HG03558 (cell line): ENCODE results near the gene HSD17B2.
"Not testable (repeated sequence)": the region's sequence is repeated elsewhere in the genome, so short reads cannot be mapped to it uniquely, and the experiment has no call there.

Source experiments
- ATAC-seq: cut with Tn5 transposase; IDR thresholded peaks from one replicate; pipeline ENCODE4 v1.9.1; 2021; ENCODE audit warnings: moderate number of reproducible peaks; ENCODE audit not compliant: unreplicated experiment; ENCODE audit errors: extremely low read depth

Gene HSD17B2

DNA sequence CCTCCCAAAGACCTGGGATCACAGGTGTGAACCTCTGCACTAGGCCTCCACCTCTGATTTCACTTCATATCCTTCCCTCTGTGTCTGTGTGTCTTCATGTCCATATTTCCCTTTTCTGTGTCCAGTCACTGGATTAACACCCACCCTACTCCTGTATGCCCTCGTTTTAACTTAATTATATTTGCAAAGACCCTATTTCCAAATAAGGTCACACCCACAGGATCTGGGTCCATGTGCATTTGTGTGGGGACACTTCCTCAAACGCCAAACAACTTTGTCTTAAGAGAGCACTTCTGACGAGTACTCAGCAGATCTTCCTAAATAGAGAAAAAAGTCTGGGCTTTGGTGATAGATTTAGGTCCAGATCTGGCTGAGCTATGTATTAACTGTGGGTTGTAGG is 78.7 kb downstream of the HSD17B2 start:
- ATAC-seq = no peak

DNA sequence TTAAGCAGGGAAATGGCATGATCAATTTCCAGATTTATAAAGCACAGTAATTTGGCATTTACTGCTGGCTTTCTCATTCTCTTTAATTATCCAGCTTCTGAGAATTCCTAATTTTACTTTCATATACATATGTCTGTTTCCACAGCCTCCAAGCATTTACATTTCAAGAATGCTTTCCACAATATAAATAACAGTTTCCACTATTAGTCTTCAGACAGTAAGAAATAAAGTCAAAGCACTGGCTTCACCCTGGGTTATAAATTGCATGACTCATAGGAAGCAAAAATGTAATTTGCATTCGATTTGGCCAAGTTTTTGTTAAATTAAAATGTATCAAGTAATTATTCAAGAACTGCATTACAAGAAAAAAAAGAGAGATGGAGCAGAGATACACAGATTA is 81.5 kb downstream of the HSD17B2 start:
- no peak for ATAC-seq

DNA sequence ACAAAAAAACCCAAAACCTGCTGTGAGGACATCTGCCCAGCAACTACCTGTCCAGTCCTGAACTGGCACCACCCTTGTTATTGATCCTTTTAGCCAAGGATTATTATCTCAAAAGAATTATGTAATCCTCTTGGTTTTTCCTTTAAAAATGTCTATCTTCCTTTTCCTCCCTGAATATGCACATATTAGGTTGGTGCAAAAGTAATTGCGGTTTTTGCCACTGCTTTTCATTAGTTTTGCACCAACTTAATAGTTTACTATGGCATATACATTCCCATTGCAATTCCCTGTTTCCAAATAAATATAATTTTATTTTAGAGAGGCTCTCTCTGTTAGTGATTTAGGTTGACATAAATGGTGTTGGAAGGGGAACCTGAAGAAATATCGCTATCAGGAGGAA is 83.7 kb downstream of the HSD17B2 start:
- no peak for ATAC-seq

DNA sequence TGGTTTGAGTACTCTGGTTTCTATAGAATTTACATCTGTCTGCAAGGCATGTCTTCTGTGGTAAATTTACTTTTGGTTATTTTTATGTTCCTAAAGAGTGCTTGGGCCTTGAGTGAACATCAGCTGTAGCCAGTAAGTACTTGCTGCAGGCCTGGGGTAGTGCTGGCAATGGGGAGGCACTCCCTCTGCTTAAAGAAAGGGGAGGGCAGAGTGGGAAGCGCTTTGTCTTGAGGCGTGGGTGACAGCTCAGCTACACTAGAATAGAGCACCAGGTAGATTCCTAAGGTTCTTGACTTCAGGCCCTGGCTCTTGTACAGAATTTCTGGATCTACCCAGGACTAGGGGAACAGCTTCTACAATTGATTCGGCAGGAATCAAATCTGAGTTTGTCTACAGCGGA is 84.4 kb downstream of the HSD17B2 start:
- no peak for ATAC-seq

DNA sequence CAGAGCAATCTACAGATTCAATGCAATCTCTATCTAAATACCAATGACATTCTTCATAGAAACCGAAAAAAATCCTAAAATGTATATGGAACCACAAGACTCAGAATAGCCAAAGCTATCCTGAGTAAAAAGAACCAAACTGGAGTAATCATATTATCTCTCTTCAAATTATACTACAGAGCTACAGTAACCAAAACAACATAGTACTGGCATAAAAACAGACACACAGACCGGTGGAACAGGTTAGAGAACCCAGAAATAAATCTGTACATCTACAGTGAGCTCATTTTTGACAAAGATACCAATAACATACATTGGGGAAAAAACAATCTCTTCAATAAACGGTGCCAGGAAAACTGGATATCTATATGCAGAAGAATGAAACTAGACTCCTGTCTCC is 89.6 kb downstream of the HSD17B2 start:
- no peak for ATAC-seq

DNA sequence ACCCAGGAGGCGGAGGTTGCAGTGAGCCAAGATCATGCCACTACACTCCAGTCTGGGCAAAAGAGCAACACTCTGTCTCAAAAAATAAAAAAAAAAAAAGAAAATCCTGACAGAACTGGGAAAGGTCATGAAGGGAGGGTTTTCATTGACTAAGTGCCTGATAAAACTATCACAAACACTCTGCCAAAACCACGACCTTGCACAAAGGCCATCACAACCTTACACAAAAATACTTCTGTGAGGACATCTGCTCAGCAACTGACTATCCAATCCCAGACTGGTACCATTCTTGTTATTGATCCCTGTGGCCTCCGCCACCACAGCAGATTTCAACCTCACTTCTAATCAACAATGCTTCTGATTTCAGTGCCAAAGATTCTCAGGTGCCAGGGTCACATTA is 94.8 kb downstream of the HSD17B2 start:
- no peak for ATAC-seq

DNA sequence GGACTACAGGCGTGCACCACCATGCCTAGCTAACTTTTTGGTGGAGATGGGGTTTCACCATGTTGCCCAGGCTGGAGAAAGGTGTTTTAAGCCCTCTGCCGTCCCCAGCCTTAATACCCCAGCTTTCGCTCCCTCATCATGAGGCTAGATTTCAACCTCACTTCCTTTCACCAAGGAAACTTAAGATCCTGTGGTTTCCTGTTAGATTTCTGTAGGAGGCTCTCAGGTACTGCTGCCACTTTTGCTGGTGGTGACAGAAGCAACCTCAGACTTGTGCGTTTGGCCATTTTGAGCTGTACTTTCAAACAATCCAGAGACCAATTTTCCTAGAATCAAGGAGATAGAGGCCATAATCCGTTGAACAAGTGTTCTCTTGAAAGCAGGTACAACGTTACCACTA is 98.7 kb downstream of the HSD17B2 start:
- ATAC-seq = no peak

DNA sequence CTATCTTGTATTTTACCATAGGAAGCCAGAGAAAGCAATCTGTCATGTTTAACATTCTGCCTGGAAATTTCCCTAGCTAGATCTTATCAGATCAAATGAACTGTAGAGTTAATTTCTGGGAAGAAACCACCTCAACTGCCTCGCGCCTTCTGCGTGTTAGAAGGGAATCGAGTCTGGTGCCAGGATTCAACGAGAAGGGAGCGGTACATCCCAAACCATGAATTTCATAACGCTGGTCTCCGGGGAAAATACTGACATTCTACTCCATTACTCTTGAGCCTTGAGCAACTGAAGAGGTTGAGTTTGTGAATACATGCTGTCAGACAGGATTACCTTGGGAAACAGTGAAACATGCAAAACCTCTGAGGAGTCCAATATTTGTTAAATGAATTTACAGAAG is 99.8 kb downstream of the HSD17B2 start:
- ATAC-seq = no peak

DNA sequence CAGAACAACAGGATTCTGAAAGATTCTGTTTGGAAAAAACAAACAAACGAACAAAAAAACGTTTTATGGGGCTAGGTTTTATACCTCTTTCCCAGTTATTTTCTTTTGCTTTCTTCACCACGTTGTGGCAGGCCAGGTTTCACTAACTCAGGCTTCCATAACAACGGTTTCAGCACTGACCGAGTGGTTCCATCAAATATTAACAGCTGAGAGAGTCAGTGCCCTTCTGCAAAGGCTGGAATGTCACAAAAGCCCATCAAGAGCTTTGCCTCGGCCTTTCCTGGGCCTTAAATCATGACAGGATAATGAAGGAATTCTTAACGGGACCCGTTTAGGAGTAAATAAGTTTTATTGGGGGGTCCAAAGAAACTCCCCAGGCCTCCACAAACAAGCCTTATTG is 100.8 kb downstream of the HSD17B2 start:
- ATAC-seq = no peak

DNA sequence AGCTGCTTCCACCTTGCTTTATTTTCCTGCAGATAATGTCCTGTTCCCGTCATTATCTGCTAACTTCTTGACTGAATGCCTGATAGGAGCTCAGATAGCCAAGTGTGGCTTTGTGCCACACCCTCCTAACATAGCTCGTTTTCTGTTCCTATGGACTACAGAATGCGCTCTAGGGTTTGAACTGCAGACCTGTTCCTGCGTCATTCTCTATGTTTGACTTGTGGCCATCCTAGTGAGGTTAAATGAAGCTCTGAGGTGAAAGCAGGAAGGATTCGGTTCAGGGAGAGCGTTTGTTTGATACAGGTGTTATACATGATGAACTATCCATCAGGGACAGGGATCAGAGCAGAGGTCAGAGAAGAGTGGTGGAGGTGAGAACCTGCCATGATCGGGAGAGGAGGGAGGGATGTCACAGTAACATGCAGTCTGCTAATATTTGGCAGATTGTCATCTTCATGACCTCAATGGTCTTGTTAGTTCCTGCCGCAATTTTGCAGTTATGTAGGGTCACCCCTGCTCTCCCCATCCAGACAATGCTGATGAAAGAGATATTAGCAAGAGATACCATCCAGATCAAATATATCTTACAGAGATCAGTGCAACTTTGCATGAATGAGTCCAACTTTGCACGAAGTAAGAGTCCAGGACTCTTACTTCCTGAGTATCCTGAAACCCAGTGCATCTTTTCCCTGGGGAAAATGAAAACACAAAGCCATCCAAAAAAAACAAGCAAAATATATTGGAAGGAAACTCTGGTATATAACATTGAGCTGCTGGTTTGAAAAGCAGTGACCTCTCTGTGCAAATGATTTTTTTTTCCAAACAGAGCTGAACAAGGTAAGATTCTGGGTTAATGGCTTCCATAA is 102.1 kb downstream of the HSD17B2 start:
- ATAC-seq = no peak

DNA sequence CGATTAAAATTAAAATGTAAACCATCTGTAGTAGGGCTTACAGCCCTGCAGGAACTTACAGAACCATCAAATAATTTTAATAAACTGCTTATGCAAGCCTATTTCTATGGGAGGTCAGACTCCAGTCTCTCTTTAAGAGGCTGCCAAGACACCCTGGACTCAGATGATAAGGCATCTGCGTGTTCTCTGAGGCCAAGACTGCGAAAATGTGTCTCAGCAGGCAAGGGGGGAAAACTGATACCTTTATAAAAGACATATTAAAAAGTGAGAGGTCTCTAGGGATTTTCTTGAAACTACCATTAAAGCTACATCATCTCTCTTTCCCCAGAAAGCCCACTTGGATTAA is 102.7 kb downstream of the HSD17B2 start:
- no peak for ATAC-seq

DNA sequence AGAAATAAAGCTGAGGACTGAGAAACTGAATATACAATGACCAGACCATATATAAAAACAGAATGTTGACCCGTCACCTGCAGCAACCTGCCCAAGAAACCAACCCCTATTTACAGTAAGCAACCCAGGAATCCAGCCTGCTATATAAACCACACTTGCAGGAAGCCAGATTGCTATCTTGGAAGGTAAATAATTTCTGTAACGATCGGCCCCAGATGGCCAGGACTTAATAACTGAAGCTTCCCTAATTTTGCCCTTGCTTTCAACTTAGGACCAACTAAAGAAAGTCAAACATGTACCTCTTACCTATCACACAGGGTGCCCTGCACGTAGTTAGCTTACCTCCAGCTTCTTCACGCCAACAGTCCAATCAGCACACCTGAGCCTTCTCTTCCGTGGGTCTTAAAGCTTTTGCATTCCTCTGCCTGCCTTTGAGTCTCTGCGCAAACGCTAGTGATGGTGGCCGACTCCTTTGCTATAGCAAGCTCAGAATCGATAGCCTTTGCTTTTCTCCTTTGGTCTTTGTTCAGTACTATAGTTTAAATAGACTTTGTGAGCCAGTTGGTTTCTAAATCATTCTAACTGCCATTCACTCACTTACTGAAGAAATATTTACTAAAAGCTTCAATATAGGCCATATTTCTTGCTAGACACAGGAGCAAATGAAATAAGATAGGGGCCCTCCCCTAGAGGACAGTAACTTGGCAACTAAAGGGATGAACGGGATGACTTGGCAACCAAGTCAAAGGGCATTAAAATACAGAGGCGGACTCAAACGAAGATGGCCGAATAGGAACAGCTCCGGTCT is 103.6 kb downstream of the HSD17B2 start:
- ATAC-seq = no peak

DNA sequence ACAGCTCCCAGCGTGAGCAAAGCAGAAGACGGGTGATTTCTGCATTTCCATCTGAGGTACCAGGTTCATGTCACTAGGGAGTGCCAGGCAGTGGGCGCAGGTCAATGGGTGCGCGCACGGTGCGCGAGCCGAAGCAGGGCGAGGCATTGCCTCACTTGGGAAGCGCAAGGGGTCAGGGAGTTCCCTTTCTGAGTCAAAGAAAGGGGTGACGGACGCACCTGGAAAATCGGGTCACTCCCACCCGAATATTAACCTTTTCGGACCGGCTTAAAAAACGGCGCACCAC is 104.2 kb downstream of the HSD17B2 start:
- not testable (repeated sequence) for ATAC-seq

DNA sequence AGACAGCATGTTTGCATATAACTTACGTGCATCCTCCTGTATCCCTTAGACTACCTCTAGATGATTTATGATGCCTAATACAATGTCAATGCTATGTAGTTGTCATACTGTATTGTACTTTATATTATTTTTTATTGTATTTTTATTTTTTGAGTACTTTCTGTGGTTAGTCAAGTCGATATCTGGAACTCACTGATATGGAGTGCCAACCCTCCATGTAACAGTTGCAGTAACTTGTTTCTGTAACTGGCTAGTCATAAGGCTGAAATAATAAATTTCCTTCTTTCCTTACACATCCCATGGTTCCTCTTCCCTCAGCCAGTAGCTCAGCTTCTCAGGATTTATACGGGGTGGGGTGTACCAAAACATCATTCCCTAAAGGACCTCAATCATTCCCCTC is 111.5 kb downstream of the HSD17B2 start:
- ATAC-seq = no peak

DNA sequence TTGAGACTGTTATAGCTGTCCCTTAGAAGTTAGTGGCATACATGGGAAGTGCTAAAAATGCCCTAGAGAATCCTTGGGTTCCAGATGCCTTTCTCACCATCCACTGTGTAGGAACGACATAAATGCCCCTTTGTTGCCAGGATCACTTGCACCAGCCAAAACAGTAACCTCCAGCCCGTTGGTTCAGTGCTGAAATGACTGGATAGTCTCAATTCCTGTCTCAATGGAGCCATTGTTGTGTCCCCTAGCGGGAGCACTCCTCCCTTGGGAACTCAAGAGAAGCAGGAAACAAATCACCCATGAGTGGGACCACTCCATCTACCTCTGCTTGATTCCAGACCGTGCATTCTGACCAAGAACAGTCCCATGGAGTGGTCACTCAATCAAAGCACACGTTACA is 111.9 kb downstream of the HSD17B2 start:
- no peak for ATAC-seq

DNA sequence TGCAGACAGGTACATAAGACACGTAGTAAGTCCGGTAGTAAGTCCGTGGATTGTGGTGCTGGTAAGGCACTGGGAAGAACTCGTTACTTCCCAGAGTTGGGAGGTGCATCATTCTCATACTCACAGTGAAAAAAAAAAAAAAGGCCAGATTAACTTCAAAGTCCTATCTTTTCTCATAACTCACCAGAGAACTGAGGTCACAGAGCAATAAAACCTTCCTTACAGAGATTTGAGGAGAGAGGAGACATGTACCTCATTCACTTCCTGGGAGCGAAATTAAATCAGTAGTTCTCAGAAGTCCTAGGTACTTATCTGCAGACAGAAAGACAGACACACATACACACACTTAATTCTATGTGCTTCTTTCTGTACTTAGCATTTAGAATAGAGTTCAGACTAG is 112.5 kb downstream of the HSD17B2 start:
- no peak for ATAC-seq
